ENCODE measurements around the gene RPTOR.

Gene RPTOR

GRCh38 chr17:80925688-80926335 is 381.2 kb downstream of the RPTOR start:
- DNase-seq (ENCODE audit: low read depth, low spot score): no peak

DNA sequence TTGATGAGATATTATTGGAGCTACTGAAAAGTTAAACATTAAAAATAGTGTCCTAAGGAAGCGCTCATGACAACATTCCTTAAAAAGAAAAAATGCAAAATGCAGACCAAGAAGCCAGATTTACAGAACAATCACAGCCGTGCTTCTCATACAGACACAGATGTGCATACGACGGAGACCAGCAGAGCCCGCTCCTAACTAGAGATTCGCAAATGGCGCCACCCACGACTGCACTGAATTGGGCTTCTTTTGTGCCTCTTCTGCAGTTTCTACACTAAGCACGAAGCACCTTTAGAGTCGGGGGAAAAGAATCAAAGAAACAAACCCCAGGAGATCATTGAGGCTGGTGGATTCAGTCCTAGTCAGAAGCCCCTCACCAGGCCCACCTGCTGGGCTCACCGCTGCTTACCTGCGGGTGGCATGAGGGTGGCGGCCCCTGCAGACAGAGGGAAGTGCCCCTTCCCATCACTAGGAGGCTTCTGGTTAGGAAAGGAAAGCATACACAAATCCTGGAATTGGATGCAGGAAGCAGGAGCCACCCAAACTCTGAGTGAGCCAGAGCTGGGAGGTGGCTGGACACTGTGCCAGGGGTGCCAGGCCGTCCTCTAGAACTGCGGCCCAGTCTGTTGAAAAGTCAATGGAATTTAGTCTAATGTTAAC is 382.1 kb downstream of the RPTOR start:
- no peak for DNase-seq (ENCODE audit: low read depth, low spot score)

DNA sequence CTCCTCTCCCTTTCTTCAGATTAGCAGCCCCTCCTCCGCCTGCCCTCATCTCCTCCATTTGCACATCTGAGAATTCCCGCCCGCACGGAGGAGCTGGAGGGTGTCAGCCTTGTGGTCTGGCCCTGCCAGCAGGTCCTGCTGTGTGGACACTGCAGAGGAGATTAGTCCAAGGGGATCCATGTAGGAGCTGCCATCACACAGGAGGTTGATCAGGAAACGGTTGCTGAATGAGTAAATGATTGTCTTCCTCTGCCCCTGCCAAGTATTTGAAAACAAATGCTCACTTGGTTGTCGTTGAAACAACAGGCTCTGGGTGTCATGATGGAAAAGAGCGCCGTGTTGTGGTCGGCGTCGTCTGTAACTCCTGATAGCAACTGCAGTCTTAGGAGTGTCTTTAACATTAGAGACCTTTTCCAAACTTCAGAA is 383.2 kb downstream of the RPTOR start:
- DNase-seq (ENCODE audit: low read depth, low spot score): peak; percentile 62

- DNase-seq (ENCODE audit: low read depth, low spot score): no peak
These were observed 384.8 kb downstream of the RPTOR start for GRCh38 chr17:80929449-80929848.

- DNase-seq (ENCODE audit: low read depth, low spot score): no peak
These were observed 386.0 kb downstream of the RPTOR start for GRCh38 chr17:80930335-80931279.

DNA sequence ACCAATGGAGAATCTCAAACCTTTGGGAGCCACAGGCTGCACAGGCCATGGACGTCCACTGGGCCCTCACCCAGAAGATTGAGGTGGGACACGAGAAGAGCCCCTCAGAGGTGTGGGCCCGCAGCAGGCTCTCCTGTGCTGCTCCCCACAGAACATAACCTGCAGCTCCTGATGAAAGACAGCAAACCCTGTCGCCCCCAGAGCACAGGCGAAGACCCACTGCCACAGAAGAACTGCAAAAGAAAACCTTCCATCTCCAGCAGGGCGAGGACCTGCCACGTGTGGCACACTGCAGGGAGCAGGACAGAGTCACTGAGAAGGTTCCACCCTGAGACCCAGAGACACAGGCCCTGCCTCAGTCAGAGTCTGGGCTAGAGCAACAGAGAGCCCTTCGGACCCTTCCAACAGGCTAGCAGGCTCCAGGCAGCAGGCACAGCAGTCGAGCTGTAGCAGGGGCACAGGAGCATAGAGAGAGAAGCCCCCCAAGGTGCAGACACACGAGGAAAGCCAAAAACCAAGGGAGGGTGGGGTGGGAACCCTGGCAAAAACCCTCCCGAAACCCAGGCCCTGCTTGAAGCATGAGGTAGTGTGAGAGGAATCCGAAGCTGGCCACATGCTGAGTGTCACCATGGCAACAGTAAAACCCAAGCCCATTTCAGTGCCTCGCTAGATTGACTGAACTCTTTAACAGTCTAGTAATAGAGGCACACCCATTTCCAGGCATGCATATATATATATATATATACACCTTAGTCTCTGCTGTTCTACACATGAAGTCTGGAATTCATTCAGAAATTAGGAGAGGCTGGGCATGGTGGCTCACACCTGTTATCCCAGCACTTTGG is 387.0 kb downstream of the RPTOR start:
- DNase-seq (ENCODE audit: low read depth, low spot score): no peak

DNA sequence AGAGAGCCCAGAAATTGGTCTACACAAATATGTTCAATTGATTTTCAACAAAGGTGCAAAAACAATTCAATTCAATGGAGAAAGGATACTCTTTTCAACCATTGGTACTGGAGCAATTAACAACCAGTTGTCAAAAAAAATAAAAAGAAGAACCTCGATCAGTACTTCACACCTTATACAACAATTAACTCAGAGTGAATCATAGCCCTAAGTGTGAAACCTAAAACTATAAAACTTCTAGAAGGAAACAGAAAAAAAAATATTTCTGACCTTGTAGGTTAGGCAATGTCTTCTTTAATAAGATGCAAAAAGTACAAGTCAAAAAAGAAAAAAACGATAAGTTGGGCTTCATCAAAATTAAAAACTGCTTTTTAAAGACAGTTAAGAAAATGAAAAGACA is 390.9 kb downstream of the RPTOR start:
- no peak for DNase-seq (ENCODE audit: low read depth, low spot score)

DNA sequence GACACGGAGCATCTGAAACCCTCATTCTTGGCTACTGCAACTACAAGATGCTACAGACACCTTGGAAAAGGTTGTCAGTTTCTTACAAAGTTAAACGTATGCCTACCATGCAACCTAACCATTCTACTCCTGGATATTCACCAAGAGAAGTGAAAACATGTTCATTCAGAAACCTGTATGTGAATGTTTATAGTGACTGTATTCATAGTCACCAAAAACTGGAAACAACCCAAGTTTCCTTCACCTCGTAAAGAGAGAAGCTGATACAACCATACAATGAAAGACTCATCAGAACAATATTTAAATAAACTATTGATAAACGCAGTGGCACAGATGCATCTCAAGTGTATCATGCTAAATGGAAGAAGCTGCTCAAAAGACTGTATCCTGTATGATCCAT is 391.6 kb downstream of the RPTOR start:
- no peak for DNase-seq (ENCODE audit: low read depth, low spot score)

DNA sequence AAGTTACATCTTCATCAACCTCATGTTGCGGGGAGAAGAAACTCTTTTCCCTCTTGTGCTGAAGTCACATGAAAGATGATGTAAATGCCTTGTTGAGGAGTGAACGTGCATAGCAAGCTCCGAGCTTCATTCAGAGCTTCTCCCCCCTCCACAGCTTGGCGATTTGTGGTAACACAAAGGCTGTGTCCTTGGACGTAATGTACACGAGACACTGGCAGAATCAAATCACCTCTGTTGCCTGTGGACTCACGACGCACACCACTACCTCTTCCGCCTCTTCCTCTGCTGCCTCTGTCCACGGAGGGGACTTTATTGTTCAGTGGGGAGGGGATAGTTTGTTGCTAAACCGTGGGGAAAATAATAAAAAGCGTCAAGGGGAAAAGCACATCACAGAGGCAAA is 392.1 kb downstream of the RPTOR start:
- DNase-seq (ENCODE audit: low read depth, low spot score): no peak

DNA sequence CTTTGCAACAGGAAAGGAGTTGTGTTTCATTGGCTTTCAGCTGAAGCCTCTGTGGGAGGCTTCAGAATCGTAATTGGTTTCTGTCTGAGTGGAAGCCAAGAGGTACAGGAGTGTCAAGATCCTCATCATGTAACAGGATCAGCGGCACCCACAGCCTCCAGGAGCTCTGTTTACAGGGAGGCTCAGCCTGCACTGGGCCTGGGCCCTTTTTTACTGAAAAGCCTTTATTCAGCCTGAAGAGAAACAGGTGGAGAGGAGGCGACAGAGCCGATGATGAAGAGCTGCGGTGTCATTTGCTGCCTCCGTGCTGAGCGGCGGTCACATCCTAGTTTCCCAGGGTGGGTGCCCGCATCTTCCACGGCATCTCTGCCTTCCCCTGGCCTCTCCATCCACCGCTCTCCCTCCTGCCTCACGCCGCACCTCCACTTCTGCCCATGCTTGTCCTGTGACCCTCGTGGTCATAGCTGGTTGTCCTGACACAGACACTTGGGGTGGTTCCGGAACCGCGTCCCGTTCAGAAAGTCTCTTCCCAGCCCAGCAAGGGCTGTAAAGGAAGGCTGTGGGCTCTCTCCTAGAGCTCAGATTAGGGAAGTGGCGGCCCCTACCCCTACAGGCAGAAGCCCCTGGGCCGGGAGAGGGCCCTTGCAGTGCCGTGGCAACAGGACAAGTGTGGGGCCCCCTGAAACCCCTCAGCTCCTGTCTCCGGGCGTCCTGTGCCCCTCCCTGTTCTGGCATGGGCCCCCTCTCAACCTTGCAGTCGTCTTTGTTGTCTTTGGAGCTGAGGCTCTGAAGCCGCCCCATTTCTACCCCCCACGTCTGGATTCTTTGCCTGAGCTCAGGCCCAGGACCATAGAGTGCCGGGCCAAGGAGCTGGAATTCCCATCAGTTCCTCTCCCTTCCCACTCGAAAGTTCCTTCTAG is 393.1 kb downstream of the RPTOR start:
- DNase-seq (ENCODE audit: low read depth, low spot score): no peak

- no peak for DNase-seq (ENCODE audit: low read depth, low spot score)
These were observed 393.9 kb downstream of the RPTOR start for GRCh38 chr17:80938556-80938955.

GRCh38 chr17:80939151-80940145 is 394.8 kb downstream of the RPTOR start:
- DNase-seq (ENCODE audit: low read depth, low spot score): no peak

DNA sequence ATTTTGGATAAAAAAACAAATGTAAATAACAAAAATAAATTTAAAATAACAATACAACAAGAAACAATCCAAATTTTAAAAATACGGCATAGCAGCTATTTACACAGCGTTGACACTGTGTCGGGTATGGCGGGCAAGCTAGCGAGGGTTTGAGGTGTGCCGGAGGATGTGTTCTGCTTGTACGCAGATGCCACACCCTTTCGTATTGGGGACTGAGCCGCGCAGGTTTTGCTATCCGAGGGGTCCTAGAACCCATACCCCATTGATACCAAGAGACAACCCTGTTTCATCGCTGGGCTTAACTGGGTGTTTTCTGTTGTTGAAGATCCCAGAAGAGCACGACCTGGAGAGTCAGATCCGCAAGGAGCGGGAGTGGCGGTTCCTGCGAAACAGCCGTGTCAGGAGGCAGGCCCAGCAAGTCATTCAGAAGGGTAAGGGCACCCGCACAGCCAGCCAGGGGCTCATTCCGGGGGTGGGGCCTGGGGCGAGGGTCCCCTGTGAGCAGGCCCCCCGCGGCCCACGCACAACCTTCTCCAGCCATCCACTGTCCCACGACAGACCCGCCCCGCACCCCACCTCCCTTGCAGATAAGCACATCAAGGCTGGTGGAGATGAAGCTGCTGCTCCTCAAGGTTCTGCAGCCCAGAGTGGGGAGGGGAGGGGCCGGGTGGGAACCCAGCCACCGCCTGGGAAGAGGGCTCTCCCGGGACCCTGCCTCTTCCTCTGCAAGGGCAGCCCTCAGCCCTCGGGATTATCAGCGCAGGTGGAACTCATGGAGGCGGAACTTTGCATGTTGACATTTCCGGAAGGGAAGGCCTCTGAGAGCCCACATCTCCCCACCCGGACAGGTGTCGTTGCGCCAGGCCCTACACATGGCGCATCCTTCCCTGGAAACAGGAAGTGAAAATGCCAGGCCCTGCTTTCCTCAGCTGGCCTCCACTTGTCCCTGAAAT is 395.8 kb downstream of the RPTOR start:
- DNase-seq (ENCODE audit: low read depth, low spot score): no peak

DNA sequence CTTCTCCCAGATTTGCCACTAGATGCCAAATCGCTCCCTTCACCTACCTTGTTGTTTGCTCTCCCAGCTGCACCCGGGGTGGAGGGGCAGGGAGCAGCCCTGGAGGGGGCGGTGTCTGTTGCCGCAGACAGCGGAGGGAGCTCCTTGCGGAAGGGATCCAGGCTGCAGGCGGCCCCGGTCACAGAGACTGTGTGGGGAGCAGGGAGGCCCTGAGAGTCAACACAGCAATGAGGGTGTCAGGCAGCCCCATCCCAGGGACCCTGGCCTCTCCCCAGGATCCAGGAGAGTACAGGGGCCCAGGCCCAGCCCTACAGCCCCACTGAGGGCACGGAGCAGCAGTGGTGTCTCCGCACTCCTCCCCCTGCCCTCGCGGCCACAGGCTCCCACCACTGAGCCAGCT is 396.5 kb downstream of the RPTOR start:
- no peak for DNase-seq (ENCODE audit: low read depth, low spot score)

- DNase-seq (ENCODE audit: low read depth, low spot score): no peak
These were observed 397.2 kb downstream of the RPTOR start for GRCh38 chr17:80941743-80942422.

DNA sequence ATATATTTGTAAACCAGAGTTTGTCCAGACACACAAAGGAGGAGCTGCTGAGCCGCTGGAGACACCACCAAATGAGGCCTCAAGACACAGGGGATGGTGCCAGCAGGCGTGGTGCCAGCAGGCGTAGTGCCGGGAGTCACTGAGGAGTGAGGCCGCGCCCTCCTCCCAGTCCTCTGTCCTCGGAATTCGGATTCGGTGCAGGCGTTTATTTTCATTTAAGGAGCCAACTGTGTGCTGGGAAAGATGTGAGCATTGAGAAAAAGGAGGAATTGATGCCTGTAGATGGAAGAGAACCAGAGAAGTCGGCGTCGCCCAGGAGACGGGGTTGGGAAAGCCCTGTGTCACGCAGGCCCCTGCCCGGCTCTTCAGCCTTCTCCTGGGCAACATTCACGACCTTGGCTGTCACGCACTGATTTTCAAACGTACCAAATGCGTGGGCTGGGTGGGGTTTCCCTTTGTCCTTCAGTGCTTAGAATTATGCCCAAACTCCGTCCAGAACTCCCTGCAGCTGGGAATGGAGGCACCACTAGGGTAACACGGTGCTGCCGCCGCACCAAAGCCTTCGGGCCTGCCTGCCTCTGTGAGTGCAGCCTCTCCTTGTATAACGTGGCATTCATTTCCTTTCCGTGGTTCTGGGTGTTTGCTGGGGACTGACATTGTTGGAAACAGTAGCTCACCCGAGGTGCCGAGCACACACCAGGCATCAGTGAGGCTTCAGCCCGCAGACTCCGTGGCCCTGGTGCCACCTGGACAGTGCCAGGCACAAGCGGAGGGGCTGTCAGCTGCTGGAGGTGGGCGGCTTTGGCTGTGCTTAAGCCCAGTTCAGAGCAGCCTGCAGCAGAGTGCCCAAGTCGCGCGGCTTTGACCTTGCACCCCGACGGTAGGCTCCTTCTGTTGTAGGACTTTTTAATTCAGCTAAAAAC is 398.0 kb downstream of the RPTOR start:
- DNase-seq (ENCODE audit: low read depth, low spot score): no peak
